SKM-1 (cell line): Measurements from ENCODE around the gene SLC19A1.
"Not testable (repeated sequence)": the region's sequence is repeated elsewhere in the genome, so short reads cannot be mapped to it uniquely, and the experiment has no call there.

Experiments
- DNase-seq: peaks from one replicate; lab custom pipeline; 2025; ENCODE audit not compliant: unreplicated experiment; lab: John Stamatoyannopoulos, UW

SLC19A1 gene

DNA sequence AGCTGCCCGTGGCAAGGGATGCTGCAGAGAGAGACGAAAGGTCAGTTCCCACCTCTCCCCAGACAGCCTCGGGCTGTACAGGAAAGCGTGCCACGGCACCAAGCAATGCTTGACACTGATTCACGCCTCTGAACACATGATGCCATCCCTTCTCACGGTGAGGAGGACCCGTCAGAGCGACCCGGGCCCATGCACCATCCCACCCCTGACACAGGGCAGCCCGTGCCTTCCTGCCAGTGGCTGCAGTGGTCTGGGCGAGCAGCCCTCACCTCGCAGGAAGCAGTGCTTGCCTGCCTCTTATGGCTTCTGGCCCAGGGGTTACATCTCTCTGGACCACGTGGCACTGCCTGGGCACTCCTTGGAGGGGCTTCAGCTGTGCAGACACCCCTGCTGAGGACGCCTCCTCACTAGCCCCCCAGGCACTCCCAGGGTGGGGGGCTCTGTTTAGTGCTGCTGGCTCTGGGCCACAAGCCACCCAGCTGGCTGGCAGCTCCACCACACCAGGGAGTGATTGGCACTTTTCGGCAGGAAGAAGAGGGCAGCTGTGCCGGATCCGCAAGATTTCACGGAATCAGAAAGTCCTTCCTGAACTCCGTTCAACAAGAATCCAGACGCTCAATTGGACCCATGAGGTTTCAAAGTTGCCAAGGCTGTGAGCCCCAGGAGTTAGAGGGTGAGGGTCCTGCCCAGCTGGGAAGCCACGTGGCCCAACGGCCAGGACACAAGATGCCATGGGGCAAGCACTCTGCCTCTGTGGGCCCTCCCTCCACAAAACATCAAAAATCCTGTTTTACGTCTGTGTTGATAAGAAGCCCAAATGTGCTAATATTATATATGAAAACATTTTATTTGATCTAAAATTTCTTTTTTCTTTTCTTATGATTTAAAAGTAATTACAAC, 34.8 kb upstream of the SLC19A1 start:
- no peak for DNase-seq

DNA sequence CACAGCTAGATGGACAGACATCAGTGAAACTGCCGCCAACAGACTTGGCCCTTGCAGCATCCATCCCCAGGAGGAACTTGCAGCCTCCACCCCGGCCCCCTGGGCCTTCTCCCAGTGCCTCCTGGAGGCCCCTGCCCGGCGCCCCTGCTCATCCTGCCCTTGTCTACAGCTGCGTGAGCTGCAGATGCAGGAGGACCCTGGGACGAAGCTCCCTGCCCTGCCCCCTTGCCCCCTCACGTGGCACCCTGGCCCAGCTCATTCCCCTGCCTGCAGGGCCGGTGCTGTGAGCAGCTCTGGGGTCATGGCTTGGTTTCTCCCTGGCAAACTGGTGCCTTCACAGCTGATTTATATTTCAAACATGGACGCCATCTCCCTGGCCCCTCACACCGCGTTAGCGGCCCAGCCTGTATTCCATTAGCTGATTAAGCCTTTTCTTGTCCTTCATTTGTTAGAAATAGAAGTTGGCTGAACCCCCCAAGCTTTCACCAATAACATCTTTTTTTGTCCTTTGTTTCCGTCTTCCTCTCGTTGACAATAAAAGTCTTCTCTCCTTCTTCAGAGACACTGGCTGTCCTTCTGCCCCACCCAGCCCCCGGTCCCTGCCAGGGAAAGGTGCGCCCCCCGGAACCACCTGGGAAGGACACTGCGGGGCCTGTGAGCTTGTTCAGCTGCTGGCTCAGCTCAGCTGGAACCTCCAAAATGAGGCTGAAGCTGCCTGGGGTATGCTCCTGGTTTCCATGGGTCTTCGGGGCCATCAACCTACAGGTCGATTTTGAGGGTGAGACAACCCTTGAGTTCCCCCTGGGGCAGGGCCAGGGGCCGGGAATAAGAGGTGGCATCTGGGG, 34.0 kb upstream of the SLC19A1 start:
- DNase-seq, result no peak

DNA sequence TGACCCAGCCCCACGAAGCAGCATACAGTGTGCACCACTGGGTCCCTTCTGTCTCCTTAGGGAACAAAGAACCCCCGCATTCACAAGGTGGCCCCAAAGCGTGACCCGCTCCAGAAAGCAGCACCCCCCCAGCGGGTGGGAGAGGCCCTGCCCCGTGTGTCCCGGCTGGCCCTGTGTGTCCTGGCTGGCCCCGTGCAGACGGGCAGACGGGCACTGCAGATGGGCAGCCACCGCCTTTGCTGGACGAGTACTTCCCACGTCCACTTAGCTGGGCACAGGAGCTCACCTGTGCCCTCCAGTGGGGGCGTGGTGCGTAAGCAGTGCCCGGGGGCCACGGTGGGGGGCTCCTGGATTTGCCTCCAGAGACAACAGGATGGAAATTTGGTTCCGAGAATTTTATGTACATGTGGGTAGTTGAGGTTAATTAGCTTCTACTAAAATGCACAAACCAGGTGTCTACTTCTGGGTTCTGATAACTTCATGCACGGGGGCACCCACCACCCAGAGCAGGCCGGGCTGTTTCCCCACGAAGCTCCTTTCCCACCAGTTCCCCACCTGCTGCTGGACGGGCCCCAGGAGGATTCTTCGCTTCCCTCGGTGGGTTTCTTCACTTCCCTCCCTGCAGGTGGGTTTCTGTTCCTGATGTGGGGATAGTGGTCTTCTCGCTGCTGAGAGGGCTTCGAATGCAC, 33.2 kb upstream of the SLC19A1 start:
- DNase-seq, result no peak

DNA sequence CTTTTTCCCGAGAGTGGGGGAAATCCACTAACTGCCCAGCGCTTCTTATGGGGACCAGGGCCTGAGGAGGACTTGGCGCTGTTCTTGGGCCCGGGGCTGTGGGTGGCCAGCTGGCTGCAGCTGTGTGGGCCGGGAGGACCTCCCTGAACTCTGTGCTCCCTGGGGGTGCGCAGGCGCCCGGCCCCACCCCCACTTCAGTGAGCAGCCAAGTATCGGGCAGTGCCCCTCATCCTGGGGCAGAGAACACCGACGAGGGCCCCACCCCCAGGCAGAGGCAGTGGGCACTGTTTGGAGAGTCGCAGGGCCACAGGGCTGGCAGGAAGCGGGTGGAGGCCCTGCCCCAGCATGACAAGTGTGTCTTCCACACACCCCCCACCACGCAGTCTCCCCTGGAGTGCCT, 32.5 kb upstream of the SLC19A1 start:
- DNase-seq, result no peak

DNA sequence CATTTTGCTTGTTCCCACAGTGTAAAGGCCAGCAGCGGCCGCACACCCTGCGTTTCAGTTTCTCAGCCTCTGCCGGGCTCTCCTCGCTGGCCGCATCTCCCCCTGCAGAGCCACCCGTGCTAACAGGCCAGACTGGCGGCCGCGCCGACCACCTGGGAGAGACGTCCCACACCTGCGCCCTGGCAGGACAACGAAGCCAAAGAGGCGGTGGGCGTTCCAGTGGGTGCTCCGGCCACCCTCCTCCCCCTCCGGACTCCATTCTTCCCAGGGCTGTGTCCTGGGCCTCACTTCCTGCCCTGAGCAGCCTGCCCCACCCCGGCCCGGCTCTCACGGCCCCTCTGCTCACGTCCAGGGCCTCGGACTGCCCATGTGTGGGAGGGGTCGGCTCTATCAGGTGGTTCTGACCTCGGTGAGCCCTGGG, 31.9 kb upstream of the SLC19A1 start:
- no peak for DNase-seq

DNA sequence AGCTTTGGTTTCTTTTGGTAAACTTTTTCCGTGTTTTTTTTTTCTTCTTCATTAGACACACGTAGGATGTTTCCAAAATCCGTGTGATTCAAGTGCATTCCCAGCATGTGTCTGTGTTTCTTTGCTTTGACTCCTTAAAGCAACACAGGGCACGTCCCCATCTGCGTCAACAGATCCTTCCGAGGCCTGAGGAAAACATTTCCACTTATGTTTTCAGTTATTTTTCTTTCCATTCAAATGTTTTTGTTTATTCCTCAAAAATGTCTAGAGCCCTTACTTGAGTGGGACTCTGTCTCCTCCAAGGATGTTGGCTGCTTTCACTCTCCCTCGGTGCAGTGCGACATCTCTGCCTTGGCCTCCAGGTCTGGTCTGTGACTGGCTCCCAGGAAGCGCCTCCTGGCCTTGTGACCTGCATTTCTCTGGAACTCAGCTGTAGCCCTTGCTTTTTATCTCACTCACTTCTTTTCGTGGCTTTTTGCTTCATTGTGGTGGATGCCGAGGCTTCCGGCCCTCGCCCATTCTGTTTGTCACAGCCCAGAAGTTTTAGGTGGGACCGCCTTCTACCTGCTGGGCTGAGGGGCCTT, 31.3 kb upstream of the SLC19A1 start:
- no peak for DNase-seq

DNA sequence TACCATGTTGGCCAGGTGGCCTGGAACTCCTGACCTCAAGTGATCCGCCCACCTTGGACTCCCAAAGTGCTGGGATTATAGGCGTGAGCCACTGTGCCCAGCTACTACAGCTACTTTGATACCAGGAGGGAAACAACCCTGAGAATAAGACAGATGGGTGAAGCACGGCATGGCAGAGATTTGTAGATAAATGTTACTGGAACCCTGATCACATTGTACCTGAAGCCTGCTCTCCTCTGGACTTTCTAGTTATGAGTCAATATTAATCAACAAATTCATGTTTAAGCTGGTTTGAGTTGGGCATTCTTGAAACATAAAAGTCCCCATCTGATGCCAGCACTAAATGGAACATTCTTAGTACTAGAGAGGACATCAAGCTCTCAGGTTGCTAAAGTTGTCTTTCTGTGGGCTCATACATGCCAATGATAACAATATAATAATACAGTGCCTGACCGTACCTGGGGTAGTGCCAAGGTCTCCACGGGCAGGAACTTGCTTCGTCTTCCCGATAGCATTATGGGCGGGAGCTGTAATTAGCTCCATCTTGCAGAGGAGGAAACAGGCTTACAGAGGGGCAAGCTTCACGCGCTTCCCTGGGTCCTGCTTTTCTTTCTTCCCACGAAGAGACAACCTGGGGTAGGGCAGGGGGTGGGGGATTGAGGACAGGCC, 30.7 kb upstream of the SLC19A1 start:
- no peak for DNase-seq

DNA sequence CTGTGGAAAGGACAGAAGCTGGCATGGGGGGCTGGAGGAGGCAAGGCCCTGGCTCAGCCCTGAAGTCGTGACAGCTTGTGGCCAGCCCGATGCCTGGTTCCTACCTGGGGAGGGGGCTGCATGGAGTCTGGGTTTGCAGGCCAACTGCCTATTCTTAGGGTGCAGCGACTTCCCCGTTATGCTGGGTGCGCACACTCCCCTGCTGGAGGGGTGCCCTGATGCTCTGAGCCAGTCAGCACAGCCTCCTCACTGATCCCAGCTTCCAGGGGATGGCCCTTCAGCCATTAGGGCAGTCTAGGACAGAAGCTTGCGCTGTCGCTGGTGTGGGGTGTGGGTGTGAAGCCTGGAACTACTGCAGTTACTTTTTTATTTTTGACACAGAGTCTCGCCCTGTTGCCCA, 30.0 kb upstream of the SLC19A1 start:
- DNase-seq, result no peak

DNA sequence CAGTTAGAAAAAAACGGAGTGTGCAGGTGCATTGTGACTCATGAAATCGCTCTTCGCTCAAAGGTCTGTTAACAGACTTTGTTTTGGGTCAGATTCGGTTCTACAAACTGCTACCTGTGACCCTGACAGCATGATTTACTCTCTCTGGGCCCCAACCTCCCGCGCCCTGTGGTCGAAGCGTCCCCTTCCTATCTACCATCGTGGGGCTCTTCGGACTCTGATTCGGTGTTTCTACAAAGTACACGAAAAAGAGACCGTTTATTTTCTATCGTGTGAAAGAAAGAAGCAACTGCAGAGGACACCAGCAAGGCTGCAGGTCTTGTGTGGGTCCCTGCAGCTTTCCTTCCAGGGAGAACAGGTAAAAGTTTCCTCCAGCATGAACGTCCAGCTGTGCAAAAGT, 29.4 kb upstream of the SLC19A1 start:
- DNase-seq, result no peak

DNA sequence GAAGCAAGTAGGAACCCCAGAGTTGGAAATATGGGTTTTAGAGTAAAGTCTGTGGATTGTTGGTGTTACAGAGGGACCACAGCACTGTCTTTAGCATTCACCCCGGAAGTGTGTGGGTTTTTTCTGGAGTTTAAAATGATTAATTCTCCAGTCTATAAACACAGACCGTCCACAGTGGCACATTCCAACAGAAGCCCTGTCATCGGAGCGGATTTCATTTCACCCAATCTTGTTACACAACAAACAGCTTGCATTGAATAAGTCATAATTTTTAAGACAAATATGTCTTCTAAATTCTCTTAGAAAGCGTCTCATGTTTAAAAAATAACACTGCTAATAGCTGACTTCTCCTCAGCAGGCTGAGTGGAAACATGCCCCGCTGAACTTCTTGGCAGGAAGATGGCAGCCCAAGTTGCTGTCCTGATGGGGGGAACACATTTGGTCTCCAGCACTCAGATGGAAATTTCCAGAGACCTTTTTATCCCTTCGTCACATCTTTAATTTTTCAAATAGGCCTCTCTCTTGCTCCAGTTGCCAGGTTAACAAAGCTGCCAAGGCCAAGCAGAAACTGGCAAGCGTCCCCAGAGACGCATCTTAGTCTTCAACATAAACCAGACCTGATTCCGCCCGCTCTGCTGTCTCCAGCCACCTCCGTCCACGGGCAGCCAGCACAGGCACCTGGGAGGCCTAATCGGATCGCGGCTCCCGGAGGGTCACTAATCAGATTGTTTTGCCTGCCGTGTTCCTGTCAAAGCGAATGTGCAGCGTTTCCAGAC, 28.8 kb upstream of the SLC19A1 start:
- DNase-seq, result no peak

DNA sequence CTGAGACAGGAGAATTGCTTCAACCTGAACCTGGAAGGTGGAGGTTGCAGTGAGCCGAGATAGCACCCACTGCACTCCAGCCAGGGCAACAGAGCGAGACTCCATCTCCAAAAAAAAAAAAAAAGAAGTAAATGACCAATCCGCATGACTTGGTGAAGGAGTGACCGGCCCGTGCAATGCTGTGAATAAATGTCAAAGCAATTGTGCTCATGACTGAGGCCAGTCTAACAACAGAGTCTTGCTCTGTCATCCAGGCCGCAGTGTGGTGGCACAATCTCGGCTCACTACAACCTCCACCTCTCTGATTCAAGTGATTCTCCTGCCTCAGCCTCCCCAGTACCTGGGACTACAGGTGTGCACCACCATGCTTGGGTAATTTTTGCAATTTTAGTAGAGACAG, 27.8 kb upstream of the SLC19A1 start:
- DNase-seq, result no peak

DNA sequence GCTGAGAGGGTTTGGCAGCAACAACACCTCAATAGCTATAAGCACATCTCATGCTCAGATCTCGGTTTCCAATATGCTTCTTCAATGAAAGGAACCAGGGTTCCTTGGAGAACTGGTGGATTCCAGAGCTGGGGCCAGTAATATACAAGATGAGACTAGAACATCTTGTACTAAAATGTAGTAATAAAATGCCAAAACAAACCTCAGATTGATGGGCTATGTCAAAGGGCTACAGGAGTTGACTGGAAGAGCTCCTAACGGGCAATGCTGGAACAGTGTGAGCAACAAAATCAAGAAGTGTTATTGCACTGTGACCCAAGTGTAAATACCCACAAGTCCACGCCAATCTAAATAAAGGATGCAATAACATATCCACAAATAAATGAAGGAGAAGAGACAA, 26.1 kb upstream of the SLC19A1 start:
- no peak for DNase-seq

DNA sequence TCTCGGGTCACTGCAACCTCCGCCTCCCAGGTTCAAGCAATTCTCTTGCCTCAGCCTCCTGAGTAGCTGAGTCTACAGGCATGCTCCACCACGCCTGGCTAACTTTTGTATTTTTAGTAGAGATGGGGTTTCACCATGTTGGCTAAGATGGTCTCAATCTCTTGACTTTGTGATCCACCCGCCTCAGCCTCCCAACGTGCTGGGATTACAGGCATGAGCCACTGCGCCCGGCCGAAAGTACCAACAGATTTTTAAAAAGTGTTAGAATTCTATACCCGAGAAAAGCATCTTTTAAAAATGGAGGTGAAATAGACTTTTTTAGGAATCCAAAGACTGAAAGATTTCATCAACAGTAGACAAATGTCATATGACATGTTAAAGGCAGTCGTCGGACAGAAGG, 21.9 kb upstream of the SLC19A1 start:
- not testable (repeated sequence) for DNase-seq

DNA sequence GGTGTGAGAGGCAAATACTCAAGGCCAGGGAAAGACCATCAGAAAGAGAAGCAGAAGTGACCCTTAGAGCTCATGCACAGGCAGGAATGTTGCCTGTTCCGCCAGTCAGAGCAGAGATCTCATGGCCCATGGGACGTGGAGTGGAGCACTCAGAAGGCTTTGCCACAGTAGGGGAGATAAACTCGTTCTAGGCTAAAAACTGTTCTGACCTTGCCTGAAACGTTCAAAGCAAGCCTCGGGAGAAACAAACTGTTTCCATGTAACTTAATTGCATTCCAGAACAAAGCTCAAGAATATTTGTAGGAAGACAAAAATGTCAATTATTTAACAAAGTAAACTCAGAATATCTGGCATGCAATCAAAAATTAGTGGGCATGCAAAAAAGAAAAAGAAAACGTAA, 20.7 kb upstream of the SLC19A1 start:
- DNase-seq, result no peak

DNA sequence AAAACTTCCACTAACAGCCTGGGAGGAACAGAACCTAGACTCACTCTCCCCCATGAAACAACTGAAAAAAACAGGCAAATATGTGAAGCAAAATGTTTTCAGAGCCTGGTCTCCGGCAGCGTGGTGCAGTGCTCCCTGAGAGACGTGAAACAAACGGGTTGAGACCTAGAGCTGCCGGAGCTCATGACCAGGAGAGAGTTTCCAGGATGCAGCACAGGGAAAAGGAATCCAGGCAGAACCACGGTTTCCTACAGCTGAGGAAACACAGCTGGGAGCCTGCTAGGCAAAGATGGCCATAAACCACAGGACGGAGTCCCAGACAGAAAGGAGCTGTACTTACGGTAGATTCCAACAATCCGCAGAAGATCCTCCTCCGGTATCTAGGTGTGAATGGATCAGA, 20.2 kb upstream of the SLC19A1 start:
- DNase-seq, result no peak

DNA sequence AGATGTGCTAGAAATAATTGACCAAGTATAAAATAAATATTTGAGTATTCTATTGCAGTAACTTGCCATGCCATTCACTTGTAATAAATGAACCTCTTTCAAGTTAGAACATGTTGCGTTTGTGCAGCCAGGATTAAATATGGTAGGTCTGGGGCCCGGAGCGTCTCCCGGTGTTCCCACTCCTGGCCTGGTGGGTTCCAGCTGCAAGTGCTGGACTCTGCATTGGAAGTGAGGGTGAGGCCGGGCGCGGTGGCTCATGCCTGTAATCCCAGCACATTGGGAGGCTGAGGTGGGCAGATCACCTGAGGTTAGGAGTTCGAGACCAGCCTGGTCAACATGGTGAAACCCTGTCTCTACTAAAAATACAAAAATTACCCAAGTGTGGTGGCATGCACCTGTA, 19.0 kb upstream of the SLC19A1 start:
- not testable (repeated sequence) for DNase-seq

DNA sequence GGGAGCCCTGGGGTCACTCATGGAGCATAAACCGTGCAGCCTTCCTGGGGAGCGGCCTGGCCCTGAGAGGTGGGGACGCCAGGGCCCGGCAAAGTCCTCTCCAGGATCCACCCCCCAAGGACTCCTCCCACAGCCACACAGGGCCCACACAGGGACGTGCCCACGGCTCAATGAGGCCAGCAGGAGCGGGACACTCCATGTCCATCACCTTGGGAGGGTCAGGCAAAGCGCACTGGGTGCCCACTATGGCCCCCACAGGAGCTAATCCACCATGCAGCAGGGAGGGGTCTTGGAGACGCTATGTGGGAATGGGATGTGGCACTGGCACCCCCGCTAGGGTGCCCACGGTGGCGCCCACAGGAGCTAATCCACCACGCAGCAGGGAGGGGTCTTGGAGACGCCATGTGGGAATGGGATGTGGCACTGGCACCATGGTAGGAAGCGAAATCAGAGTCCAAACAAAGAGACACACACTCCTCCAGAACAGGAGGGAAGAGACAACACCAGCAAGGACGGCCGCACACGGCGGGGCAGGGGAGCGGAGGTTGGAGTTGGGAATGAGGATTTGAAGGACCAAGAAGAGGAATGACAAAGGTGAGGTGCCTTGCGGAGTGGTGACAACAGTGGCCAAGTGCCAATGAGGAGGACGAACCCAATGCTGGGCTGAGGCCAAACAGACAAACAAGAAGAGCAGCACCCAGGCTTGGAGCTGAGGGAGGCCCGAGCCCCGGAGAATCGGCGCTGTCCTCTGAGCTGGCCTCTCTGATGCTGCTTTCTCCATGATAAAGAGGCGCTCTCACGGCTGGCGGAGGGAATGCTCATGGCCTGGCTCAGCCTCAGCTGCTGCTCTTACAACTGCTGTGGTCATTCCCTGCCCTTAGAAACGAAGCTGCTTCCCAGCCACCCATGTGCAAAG, 18.1 kb upstream of the SLC19A1 start:
- DNase-seq, result no peak

DNA sequence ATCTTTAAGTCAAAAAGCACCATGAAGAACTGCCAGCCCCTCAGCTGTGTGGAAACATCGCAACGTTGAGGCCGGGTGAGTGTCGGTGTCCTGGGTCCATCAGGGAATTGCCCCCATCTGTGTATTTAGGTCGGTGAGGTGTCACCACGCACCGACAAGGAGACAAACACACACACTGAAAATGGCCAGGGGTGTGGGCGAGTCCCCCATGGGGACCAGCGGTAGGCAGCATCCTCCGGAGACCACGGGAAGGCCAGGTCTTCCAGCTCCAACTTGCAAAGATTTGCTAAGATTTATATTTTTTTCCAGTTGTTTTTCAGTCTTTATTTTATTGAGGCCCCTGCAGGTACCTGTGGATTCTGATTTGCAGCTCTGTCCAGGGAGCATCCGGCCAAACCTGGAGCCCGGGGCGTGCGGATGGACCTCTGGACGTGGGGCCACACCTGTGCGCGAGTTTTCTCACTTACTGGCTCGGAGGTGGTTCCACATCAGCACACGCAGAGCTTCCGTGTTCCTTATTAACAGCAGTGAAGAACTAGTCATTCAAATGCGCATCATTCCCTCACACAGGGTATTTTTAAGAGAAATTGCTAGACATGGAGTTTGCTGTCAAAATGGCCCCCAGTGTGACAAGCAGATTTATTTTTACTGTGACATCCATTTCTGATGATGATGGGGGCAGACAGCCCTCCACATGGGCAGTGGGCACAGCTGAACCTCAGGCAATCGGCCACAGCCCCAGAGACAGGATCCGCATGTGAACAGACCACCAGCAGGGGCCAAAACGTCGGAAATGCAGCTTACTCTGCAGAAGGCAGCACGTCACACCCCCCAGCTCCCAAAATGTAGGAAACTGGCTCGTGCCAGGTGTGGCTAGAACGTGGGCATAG, 17.2 kb upstream of the SLC19A1 start:
- no peak for DNase-seq
